Trophoblast cell (in vitro differentiated cells and primary cell): ENCODE measurements around the gene HSPA4.

Experiments
- DNase-seq, 2 donors: peaks; one replicate each; pipeline ENCODE4 v3.0.0-alpha.2; 2016
- H2AFZ ChIP-seq: 2 replicates; pipeline ENCODE4 v1.6.1; 2013; ENCODE audit warnings: low read length, moderate library complexity, mild to moderate bottlenecking; ENCODE audit not compliant: insufficient read depth, poor library complexity
- H2AK5ac ChIP-seq: 2 replicates; pipeline ENCODE4 v1.6.1; 2013; ENCODE audit warnings: mild to moderate bottlenecking, low read length
- H2BK120ac ChIP-seq: 2 replicates; pipeline ENCODE4 v1.6.1; 2013; ENCODE audit warnings: low read length, mild to moderate bottlenecking, moderate library complexity; ENCODE audit not compliant: insufficient read depth, poor library complexity
- H2BK12ac ChIP-seq: 2 replicates; pipeline ENCODE4 v1.6.1; 2013; ENCODE audit warnings: mild to moderate bottlenecking, low read length, moderate library complexity
- H2BK5ac ChIP-seq: 2 replicates; pipeline ENCODE4 v1.6.1; 2013; ENCODE audit warnings: low read length, low read depth, moderate library complexity, mild to moderate bottlenecking; ENCODE audit not compliant: poor library complexity
- H3K14ac ChIP-seq: 2 replicates; pipeline ENCODE4 v1.6.1; 2013; ENCODE audit warnings: mild to moderate bottlenecking, low read length
- H3K18ac ChIP-seq: 2 replicates; pipeline ENCODE4 v1.6.1; 2013; ENCODE audit warnings: mild to moderate bottlenecking, low read length
- H3K23ac ChIP-seq: 2 replicates; pipeline ENCODE4 v1.6.1; 2013; ENCODE audit warnings: low read length
- H3K27ac ChIP-seq: 2 replicates; pipeline ENCODE4 v1.5.1; 2013; ENCODE audit warnings: low read depth, mild to moderate bottlenecking, inconsistent platforms, low read length, moderate library complexity
- H3K27me3 ChIP-seq: 2 replicates; pipeline ENCODE4 v1.6.1; 2013; ENCODE audit warnings: inconsistent platforms, mild to moderate bottlenecking, low read length, moderate library complexity; ENCODE audit not compliant: insufficient read depth
- H3K36me3 ChIP-seq, 2 experiments: 1 replicate in 1 of 2; 2 replicates in 1 of 2; pipeline ENCODE4 v1.6.1; 2013; ENCODE audit warnings: low read length in 2 of 2, mild to moderate bottlenecking in 2 of 2, moderate library complexity in 1 of 2; ENCODE audit not compliant: insufficient read depth in 2 of 2, control insufficient read depth in 1 of 2
- H3K4ac ChIP-seq: 2 replicates; pipeline ENCODE4 v1.6.1; 2013; ENCODE audit warnings: low read depth, mild to moderate bottlenecking, low read length, moderate library complexity
- H3K4me1 ChIP-seq, 2 experiments: 1 replicate in 1 of 2; 2 replicates in 1 of 2; pipeline ENCODE4 v1.6.1; 2013; ENCODE audit warnings: low read length in 2 of 2, mild to moderate bottlenecking in 2 of 2, moderate library complexity in 1 of 2; ENCODE audit not compliant: insufficient read depth in 2 of 2, control insufficient read depth in 1 of 2
- H3K4me2 ChIP-seq: 2 replicates; pipeline ENCODE4 v1.6.1; 2013; ENCODE audit warnings: inconsistent platforms, mild to moderate bottlenecking, low read length, moderate library complexity
- H3K4me3 ChIP-seq: 2 replicates; pipeline ENCODE4 v1.5.1; 2013; ENCODE audit warnings: mild to moderate bottlenecking, low read depth, low read length, inconsistent platforms
- H3K79me1 ChIP-seq: one replicate; pipeline ENCODE4 v1.6.1; 2013; ENCODE audit warnings: low read length
- H3K79me2 ChIP-seq: 2 replicates; pipeline ENCODE4 v1.6.1; 2013; ENCODE audit warnings: low read length, mild to moderate bottlenecking; ENCODE audit not compliant: control insufficient read depth, insufficient read depth, poor library complexity
- H3K9ac ChIP-seq: 2 replicates; pipeline ENCODE4 v1.6.1; 2013; ENCODE audit warnings: mild to moderate bottlenecking, low read length
- H3K9me3 ChIP-seq: 2 replicates; pipeline ENCODE4 v1.6.1; 2013; ENCODE audit warnings: low read depth, mild to moderate bottlenecking, control low read depth, inconsistent platforms, low read length; ENCODE audit not compliant: insufficient read depth
- H4K12ac ChIP-seq: 2 replicates; pipeline ENCODE4 v1.6.1; 2013; ENCODE audit warnings: low read depth, mild to moderate bottlenecking, low read length, moderate library complexity
- H4K8ac ChIP-seq: 2 replicates; pipeline ENCODE4 v1.6.1; 2013; ENCODE audit warnings: low read depth, mild to moderate bottlenecking, low read length, moderate library complexity
- H4K91ac ChIP-seq: one replicate; pipeline ENCODE4 v1.6.1; 2013; ENCODE audit warnings: low read depth, mild to moderate bottlenecking, low read length, moderate library complexity
- WGBS: extraction: QIAGEN DNeasy Blood & Tissue Kit; methylation state at CpG from one replicate; pipeline ENCODE4 v1.1.7; 2013; ENCODE audit warnings: missing lambda C conversion rate; ENCODE audit not compliant: insufficient read length, insufficient coverage; ENCODE audit errors: extremely low coverage; 5-methylcytosine and 5-hydroxymethylcytosine counted together

Gene HSPA4

GRCh38 chr5:133116601-133117000 lies 64.8 kb downstream of the HSPA4 start:
- no CpG with 5 or more reads among the region's 2 CpGs for WGBS
- H2BK5ac ChIP-seq = no peak overlapping the region
- H2AFZ ChIP-seq = no peak overlapping the region
- H3K14ac ChIP-seq = no peak overlapping the region
- no peaks in the 10 kb centered on the region for H3K4me1 ChIP-seq
- no peak overlapping the region for H2BK12ac ChIP-seq
- no peak overlapping the region for H3K27ac ChIP-seq
- no peak overlapping the region for H4K12ac ChIP-seq
- no peaks in the 10 kb centered on the region for H3K79me2 ChIP-seq
- no peak overlapping the region for H3K4me3 ChIP-seq
- no peak overlapping the region for H3K23ac ChIP-seq
- no peak overlapping the region for H4K91ac ChIP-seq
- no peaks in the 10 kb centered on the region for H3K79me1 ChIP-seq
- H4K8ac ChIP-seq = no peak overlapping the region
- no peaks in the 10 kb centered on the region for H3K36me3 ChIP-seq
- no peak for DNase-seq
- H2AK5ac ChIP-seq = no peak overlapping the region
- no peak overlapping the region for H3K4ac ChIP-seq
- H3K9me3 ChIP-seq = no peaks in the 10 kb centered on the region
- H3K18ac ChIP-seq = no peak overlapping the region
- no peaks in the 10 kb centered on the region for H3K27me3 ChIP-seq
- H2BK120ac ChIP-seq = no peak overlapping the region
- H3K9ac ChIP-seq = no peak overlapping the region
- H3K4me2 ChIP-seq = no peak overlapping the region

GRCh38 chr5:133117166-133117911 lies 65.5 kb downstream of the HSPA4 start:
- Histone ChIP-seq H3K4me1 (no peaks in the 10 kb centered on the region), H3K23ac (no peak overlapping the region), H3K4ac (no peak overlapping the region), H2BK120ac (no peak overlapping the region), H4K91ac (no peak overlapping the region), H3K4me3 (no peak overlapping the region), H4K8ac (no peak overlapping the region), H3K18ac (no peak overlapping the region), H2BK12ac (no peak overlapping the region), H2AFZ (no peak overlapping the region), H3K79me2 (no peaks in the 10 kb centered on the region), H3K9ac (no peak overlapping the region), H3K27me3 (no peaks in the 10 kb centered on the region), H3K4me2 (no peak overlapping the region), H3K9me3 (no peaks in the 10 kb centered on the region), H3K36me3 (no peaks in the 10 kb centered on the region), H3K27ac (no peak overlapping the region), H3K79me1 (no peaks in the 10 kb centered on the region), H4K12ac (no peak overlapping the region), H2BK5ac (no peak overlapping the region), H2AK5ac (no peak overlapping the region), H3K14ac (no peak overlapping the region)
- DNase-seq = no peak
- WGBS = no CpG with 5 or more reads among the region's 10 CpGs

- no peak overlapping the region for H3K9ac ChIP-seq
- H3K14ac ChIP-seq = no peak overlapping the region
- H4K91ac ChIP-seq = no peak overlapping the region
- no peaks in the 10 kb centered on the region for H3K79me1 ChIP-seq
- no peaks in the 10 kb centered on the region for H3K79me2 ChIP-seq
- no peaks in the 10 kb centered on the region for H3K36me3 ChIP-seq
- H3K9me3 ChIP-seq = no peaks in the 10 kb centered on the region
- no CpG with 5 or more reads among the region's 9 CpGs for WGBS
- H3K4me3 ChIP-seq = no peak overlapping the region
- DNase-seq = no peak
- no peak overlapping the region for H3K23ac ChIP-seq
- no peak overlapping the region for H3K18ac ChIP-seq
- no peak overlapping the region for H2BK120ac ChIP-seq
- no peak overlapping the region for H4K8ac ChIP-seq
- no peak overlapping the region for H2AFZ ChIP-seq
- no peaks in the 10 kb centered on the region for H3K4me1 ChIP-seq
- no peak overlapping the region for H2BK5ac ChIP-seq
- no peak overlapping the region for H3K4me2 ChIP-seq
- no peak overlapping the region for H4K12ac ChIP-seq
- no peak overlapping the region for H2BK12ac ChIP-seq
- H2AK5ac ChIP-seq = no peak overlapping the region
- H3K27me3 ChIP-seq = no peaks in the 10 kb centered on the region
- no peak overlapping the region for H3K27ac ChIP-seq
- H3K4ac ChIP-seq = no peak overlapping the region
Measured at GRCh38 chr5:133117912-133118445, 66.2 kb downstream of the HSPA4 start.

- no peak overlapping the region for H2AFZ ChIP-seq
- H4K12ac ChIP-seq = no peak overlapping the region
- no peaks in the 10 kb centered on the region for H3K79me2 ChIP-seq
- no peaks in the 10 kb centered on the region for H3K9me3 ChIP-seq
- no peak overlapping the region for H3K27ac ChIP-seq
- H3K14ac ChIP-seq = no peak overlapping the region
- no peak overlapping the region for H2BK120ac ChIP-seq
- no peaks in the 10 kb centered on the region for H3K27me3 ChIP-seq
- H3K4me1 ChIP-seq = no peaks in the 10 kb centered on the region
- H3K36me3 ChIP-seq = no peaks in the 10 kb centered on the region
- H3K23ac ChIP-seq = no peak overlapping the region
- no peak overlapping the region for H3K4me2 ChIP-seq
- H3K4me3 ChIP-seq = no peak overlapping the region
- H2BK5ac ChIP-seq = no peak overlapping the region
- no peak overlapping the region for H2BK12ac ChIP-seq
- H3K79me1 ChIP-seq = no peaks in the 10 kb centered on the region
- H2AK5ac ChIP-seq = no peak overlapping the region
- DNase-seq = no peak
- H3K18ac ChIP-seq = no peak overlapping the region
- no peak overlapping the region for H4K91ac ChIP-seq
- H3K9ac ChIP-seq = no peak overlapping the region
- no peak overlapping the region for H3K4ac ChIP-seq
- no CpG with 5 or more reads among the region's 4 CpGs for WGBS
- no peak overlapping the region for H4K8ac ChIP-seq
Measured at GRCh38 chr5:133118741-133119140, 66.9 kb downstream of the HSPA4 start.
